Uterus (tissue), 2 donors: ENCODE results near the gene DPH6.

Source experiments
- POLR2A ChIP-seq, 2 donors: fragments of 450-650 bp; IDR thresholded peaks; one replicate each; pipeline ENCODE4 v1.6.1; 2016; ENCODE audit warnings: antibody characterized with exemption in 2 of 2, mild to moderate bottlenecking in 1 of 2, moderate library complexity in 1 of 2
- TF ChIP-seq, protein P1 (sequence below), 4 experiments: fragments of 200-600 bp in 2 of 4; fragments of 450-650 bp in 2 of 4; sonication (generic) in 2 of 4; IDR thresholded peaks; one replicate each; pipeline ENCODE4 v1.5.1; 2016 to 2019; ENCODE audit warnings: antibody characterized with exemption in 4 of 4, mild to moderate bottlenecking in 2 of 4, moderate library complexity in 1 of 4

- TF ChIP-seq, protein P1, sequence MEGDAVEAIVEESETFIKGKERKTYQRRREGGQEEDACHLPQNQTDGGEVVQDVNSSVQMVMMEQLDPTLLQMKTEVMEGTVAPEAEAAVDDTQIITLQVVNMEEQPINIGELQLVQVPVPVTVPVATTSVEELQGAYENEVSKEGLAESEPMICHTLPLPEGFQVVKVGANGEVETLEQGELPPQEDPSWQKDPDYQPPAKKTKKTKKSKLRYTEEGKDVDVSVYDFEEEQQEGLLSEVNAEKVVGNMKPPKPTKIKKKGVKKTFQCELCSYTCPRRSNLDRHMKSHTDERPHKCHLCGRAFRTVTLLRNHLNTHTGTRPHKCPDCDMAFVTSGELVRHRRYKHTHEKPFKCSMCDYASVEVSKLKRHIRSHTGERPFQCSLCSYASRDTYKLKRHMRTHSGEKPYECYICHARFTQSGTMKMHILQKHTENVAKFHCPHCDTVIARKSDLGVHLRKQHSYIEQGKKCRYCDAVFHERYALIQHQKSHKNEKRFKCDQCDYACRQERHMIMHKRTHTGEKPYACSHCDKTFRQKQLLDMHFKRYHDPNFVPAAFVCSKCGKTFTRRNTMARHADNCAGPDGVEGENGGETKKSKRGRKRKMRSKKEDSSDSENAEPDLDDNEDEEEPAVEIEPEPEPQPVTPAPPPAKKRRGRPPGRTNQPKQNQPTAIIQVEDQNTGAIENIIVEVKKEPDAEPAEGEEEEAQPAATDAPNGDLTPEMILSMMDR (IDR thresholded peaks at IDR 0.05): no peak
- no peak for TF ChIP-seq POLR2A (IDR thresholded peaks at IDR 0.05)
These were observed 87.6 kb downstream of the DPH6 start for GRCh38 chr15:35458176-35458856.
